GM19193 (cell line): ENCODE data around the gene WDR90.

Source experiments
- POLR2A ChIP-seq: IDR thresholded peaks from 4 replicates; pipeline ENCODE4 v1.6.1; 2011; ENCODE audit not compliant: insufficient read depth, insufficient read length; ENCODE audit errors: extremely low read depth

The WDR90 gene

DNA sequence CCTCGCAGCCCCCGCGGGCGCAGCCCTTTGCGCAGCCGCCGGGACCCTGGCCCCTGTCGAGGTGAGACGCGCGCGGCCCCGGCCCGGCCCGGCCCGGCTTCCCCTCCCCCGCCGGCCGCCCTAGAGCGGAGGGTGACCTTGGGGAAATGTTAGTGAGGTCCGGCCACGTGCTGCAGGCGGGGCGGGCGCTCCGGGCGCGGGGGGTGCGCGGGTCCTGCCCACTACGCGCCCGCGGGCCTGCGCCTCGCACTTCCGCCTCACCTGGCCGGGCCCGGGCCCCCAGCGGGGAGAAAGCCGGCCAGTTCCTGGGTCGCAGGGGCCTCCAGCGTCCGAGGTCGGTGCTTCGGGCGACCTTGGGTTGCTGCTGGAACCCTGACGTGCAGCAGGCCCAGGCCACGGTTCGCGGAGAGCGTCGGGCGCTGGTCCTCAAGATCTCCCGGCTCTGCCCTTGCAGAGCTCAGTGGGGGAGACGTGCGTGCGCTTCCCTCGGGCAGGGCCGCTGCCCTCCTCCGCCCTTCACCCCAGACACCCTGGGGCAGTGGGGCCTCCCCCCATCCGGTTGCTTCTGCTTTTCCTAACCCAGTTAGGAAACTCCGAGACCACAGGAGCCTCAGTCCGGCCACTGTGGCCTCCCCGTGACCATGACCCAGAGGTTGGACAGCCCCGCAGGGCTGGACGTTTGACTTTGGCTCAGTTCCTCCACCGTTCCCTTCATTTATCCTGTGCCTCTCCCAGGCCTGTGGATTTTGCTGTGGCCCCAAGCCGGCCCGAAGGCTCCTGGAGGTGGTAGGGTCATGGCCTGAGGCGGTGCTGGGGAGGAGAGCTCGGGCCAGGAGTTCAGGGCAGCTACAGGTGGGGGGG, 6.7 kb upstream of the WDR90 start:
- peak; percentile 22 for TF ChIP-seq POLR2A

DNA sequence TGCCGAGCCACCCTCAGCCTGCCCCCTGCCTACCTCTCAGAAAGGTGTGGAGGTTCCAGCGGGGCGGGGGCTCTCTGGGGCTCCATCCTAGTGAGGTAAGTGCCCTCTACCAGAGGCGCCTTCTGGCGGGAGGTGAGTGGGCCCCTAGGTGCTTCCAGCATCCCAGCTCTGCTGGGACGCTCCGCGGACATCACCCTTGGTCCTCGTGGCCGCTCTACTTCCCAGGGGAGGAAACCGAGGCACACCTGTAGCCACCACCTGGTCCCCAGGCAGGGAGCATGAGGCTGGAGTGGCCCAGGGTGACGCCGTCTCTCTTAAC, 6.2 kb upstream of the WDR90 start:
- no peak for TF ChIP-seq POLR2A

DNA sequence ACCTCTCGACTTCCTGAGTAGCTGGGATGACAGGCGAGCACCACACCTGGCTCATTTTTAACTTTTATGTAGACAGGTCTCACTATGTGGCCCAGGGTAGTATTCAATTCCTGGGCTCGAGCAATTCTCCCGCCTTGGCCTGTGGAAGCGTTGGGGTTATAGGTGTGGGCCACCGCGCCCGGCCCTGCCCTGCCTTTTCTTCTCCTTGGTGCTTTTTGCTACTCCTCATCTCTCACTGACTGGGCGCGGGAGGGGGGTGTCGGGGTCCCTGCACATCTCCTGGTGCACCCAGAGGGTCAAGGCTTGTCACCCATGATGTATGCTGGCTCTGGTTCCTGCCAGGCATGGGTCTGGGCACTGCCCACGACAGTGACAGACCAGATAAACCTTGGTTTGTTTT, 4.6 kb upstream of the WDR90 start:
- no peak for TF ChIP-seq POLR2A

GRCh38 chr16:645852-646678, 3.1 kb upstream of the WDR90 start:
- no peak for TF ChIP-seq POLR2A

DNA sequence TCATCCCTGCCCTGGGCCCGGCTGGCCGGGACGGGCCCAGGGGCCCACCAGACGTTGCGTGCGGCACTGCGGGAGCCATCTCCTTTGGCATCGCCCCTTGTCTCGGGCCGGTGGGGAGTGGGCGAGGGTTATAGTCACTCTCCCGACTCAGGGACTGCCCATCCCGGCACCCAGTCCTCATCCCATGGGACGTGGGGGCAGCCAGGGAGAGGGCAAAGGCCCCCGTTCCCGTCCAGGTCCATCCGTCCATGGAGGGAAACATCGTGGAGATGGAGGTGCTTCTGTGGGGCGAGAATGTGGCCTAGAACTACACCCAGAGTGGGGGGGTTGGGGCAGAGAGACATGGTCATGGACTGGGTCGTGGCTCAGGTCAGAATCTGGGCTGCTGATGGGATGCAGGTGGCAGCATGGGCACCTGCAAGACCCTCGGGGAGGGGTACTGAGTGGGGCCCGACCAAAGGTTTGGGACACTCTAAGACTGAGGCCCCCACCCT, 2.4 kb upstream of the WDR90 start:
- no peak for TF ChIP-seq POLR2A

- no peak for TF ChIP-seq POLR2A
These were observed 1.8 kb upstream of the WDR90 start for GRCh38 chr16:647173-647902.

- TF ChIP-seq POLR2A: no peak
These were observed 939 bp upstream of the WDR90 start for GRCh38 chr16:648071-648780.

DNA sequence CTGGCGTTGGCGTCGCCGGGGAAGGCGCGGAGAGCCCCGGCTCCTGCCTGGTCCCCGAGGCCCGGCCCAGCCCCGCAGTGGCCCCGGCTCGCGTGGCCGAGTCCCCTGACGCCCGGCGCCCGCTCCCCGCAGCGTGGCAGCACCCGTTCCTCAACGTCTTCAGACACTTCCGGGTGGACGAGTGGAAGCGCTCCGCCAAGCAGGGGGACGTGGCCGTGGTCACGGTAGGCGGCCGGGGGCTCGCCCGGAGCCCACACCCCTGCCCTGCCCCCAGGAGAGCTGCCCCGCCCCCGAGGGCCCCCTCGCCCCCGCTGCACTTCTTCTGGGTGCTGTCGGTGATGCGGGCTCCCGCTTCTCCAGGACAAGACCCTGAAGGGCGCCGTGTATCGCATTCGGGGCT, 466 bp downstream of the WDR90 start:
- TF ChIP-seq POLR2A: no peak

DNA sequence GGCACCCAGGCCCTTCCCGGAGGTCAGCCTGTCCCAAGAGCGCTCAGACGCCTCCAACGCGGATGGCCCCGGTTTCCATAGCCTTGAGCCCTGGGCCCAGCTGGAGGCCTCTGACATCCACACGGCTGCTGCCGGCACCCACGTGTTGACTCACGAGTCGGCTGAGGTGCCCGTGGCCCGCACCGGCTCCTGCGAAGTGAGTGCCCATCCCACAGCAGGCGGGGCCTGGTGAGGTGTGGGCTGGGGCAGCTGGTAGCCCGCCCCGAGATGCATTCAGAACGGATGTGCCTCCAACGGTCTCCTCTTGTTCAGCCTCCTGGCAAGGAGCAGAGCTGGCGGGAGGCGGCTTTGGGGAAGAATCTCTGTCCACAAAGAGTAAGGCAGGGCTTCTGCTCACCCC, 2.7 kb downstream of the WDR90 start:
- TF ChIP-seq POLR2A: no peak

- TF ChIP-seq POLR2A: no peak
These were observed 3.5 kb downstream of the WDR90 start for GRCh38 chr16:652454-653305.

DNA sequence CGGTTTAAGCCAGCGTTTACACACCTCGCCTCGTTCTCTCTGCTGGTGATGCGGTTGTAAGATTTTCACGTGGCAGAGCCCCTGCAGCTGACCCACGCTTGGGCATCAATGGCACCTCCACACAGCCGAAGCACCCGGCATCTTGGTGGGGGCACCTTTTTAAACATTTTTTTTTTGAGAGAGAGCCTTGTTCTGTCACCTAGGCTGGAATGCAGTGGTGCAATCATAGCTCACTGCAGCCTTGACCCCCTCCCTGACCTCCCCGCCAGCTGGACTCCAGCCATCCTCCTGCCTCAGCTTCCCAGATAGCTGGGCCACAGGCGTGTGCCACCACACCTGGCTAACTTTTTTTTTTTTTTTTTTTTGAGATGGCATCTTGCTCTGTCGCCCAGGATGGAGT, 4.9 kb downstream of the WDR90 start:
- TF ChIP-seq POLR2A: no peak

DNA sequence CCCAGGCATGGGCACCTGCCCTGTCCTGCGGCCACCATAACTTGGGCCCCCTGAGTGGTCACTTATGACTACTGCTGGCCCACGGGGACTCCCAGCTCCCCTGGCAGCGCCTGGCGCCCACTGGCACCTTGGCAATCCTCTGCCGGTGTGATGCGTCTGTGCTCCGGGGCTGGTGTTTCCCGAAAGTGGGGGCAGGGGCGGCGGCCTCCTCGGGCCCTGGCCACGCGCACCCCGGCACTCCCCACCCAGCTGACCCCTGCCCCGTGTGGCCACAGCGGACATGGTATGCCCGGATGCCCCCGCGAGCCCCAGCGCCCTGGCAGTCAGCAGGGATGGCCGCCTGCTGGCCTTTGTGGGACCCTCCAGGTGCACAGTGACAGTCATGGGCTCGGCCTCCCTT, 8.3 kb downstream of the WDR90 start:
- TF ChIP-seq POLR2A: no peak

DNA sequence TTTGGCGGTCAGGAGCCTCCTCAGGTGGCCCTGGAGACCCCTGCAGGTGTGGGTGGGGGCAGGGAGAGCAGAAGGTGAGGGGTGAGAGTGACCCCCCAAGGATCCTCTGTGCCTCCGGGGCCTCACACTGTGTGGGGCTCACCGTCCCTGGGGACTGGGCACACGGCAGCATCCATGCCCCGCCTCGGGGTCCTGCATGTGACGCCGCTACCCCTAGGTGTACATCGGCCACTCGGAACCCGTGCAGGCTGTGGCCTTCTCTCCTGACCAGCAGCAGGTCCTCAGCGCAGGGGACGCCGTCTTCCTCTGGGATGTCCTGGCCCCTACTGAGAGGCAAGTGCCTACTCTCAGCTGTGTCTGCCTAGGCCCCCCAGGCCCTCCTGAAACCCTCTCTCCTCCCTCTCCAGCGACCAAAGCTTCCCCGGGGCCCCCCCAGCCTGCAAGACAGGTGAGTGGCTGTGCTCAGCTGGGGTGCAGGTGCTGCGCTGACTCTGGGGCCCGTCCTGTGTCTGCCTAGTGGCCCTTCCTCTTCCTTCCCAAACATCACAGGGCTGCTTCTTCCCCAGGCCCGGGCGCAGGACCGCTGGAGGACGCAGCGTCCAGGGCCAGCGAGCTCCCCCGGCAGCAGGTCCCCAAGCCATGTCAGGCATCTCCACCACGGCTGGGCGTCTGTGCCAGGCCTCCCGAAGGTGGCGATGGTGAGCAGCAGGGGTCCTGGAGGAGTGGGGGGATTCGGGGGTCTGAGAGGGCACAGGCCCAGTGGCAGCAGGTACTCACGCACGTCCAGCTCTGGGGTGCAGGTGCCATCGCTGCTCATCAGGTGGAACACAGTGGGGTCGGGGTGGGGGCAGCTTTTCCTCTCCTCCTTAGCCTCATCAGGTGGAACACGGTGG, 9.8 kb downstream of the WDR90 start:
- TF ChIP-seq POLR2A: no peak

- TF ChIP-seq POLR2A: no peak
These were observed 10.5 kb downstream of the WDR90 start for GRCh38 chr16:659618-660017.

DNA sequence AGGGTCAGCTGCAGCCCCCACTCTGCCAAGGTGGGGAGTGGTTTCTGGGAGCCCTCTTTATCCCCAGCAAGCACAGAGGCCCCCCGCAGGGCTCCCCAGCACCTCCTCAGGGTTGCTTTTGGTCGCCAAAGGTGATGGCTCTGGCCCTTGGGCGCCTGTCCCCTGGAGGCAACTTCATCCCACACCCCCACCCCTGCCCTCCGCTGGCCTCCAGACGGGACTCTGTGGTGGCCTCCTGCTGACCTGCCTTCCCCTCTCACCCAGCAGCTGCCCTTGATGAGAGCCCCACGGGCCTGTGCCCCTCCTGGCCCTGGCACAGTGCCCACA, 10.9 kb downstream of the WDR90 start:
- TF ChIP-seq POLR2A: no peak
